Measurements from ENCODE around the gene WNT11. TPM values are rescaled to one million over a fixed set of nuclear protein-coding genes. Genes with fewer than 3 reads are reported as not detected.

The WNT11 gene
- total RNA-seq, 2 experiments from 2014 or later = 0.30 to 1.2 TPM

DNA sequence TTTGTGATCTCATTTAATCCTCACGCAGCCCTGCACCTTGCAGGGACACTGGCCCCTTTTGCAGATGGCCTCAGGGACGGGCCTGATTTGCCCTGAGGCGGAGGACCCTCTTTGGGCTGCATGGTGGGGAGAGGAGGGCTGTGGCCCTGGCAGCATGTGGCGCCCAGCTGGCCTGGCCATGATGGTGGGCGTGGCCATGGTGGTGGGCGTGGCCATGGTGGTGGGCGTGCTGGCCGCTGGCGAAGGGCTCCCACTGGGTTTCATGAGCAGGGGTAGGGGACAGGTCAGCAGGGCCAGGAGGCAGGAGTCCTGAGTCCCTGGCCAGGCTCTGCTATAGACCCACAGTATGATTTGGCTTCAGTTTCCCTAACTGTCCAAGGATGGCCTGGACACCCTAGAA is 13.1 kb downstream of the WNT11 start:
- CTCF ChIA-PET = interaction anchor here (0.7 kb wide), 1 partner anchor 15 kb away, joined by 3 read pairs; no protein-coding TSS in a partner anchor
- ATAC-seq (ENCODE audit: poor library complexity) (no peak), DNase-seq (no peak)
- intact Hi-C loops (cut with DNase I, micrococcal nuclease) = no loop called here
- Histone ChIP-seq H3K4me1 (ENCODE audit: insufficient read depth, low read length) (no peaks in the 10 kb centered on the region), H3K27ac (ENCODE audit: low read depth in 1 of 2, low read length in 2 of 2) (no peak overlapping the region), H3K27me3 (ENCODE audit: control insufficient read depth in 1 of 2, insufficient read depth in 2 of 2, low read length in 2 of 2) (no peaks in the 10 kb centered on the region), H3K4me3 (ENCODE audit: low read length) (no peak overlapping the region), H3K36me3 (ENCODE audit: insufficient read depth, low read length) (no peaks in the 10 kb centered on the region), H3K9me3 (ENCODE audit: control insufficient read depth in 1 of 2, insufficient read depth in 1 of 2, low read length in 2 of 2) (no peaks in the 10 kb centered on the region)
- Mint-ChIP-seq H3K36me3 (ENCODE audit: low read depth) (no peaks in the 10 kb centered on the region), H3K4me3 (no peak overlapping the region), H3K9me3 (no peaks in the 10 kb centered on the region), H3K4me1 (ENCODE audit: low read depth) (no peaks in the 10 kb centered on the region), H3K27ac (no peak overlapping the region), H3K27me3 (no peaks in the 10 kb centered on the region)
- TF ChIP-seq, protein P1, sequence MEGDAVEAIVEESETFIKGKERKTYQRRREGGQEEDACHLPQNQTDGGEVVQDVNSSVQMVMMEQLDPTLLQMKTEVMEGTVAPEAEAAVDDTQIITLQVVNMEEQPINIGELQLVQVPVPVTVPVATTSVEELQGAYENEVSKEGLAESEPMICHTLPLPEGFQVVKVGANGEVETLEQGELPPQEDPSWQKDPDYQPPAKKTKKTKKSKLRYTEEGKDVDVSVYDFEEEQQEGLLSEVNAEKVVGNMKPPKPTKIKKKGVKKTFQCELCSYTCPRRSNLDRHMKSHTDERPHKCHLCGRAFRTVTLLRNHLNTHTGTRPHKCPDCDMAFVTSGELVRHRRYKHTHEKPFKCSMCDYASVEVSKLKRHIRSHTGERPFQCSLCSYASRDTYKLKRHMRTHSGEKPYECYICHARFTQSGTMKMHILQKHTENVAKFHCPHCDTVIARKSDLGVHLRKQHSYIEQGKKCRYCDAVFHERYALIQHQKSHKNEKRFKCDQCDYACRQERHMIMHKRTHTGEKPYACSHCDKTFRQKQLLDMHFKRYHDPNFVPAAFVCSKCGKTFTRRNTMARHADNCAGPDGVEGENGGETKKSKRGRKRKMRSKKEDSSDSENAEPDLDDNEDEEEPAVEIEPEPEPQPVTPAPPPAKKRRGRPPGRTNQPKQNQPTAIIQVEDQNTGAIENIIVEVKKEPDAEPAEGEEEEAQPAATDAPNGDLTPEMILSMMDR (IDR thresholded peaks at IDR 0.05) = no peak
- POLR2A ChIA-PET = no interaction called here

DNA sequence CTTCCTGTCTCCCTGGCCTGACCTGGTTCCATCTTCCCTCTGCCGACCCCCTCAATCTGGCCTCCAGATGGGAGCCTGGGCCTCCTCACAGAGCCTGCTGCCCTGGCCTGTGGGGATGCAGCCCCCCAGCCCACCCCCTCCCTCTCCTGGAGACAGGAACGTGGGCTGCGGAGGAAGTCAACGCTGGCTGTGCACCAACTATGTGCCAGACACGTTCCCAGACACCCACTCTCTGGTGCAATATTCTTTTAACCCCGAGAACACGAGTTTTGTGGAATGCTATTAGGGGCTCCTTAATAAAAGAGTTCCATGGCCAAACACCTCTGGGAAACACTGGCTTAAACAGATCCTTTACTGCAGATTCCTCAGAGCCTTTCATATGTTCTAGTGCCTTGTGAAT is 15.9 kb downstream of the WNT11 start:
- CTCF ChIA-PET = no interaction called here
- Histone ChIP-seq H3K4me1 (ENCODE audit: insufficient read depth, low read length) (no peaks in the 10 kb centered on the region), H3K4me3 (ENCODE audit: low read length) (no peak overlapping the region), H3K9me3 (ENCODE audit: control insufficient read depth in 1 of 2, insufficient read depth in 1 of 2, low read length in 2 of 2) (no peaks in the 10 kb centered on the region), H3K27me3 (ENCODE audit: control insufficient read depth in 1 of 2, insufficient read depth in 2 of 2, low read length in 2 of 2) (no peaks in the 10 kb centered on the region), H3K36me3 (ENCODE audit: insufficient read depth, low read length) (no peaks in the 10 kb centered on the region), H3K27ac (ENCODE audit: low read depth in 1 of 2, low read length in 2 of 2) (no peak overlapping the region)
- Mint-ChIP-seq H3K27me3 (no peaks in the 10 kb centered on the region), H3K4me1 (ENCODE audit: low read depth) (no peaks in the 10 kb centered on the region), H3K36me3 (ENCODE audit: low read depth) (no peaks in the 10 kb centered on the region), H3K4me3 (no peak overlapping the region), H3K27ac (no peak overlapping the region), H3K9me3 (no peaks in the 10 kb centered on the region)
- intact Hi-C loops (cut with DNase I, micrococcal nuclease) = no loop called here
- DNase-seq (no peak), ATAC-seq (ENCODE audit: poor library complexity) (no peak)
- POLR2A ChIA-PET = no interaction called here
- TF ChIP-seq, protein P1 (IDR thresholded peaks at IDR 0.05) = no peak

GRCh38 chr11:76189682-76190081 is 16.6 kb downstream of the WNT11 start:
- CTCF ChIA-PET = no interaction called here
- no peaks in the 10 kb centered on the region for H3K9me3 ChIP-seq (ENCODE audit: control insufficient read depth in 1 of 2, insufficient read depth in 1 of 2, low read length in 2 of 2)
- no peak overlapping the region for H3K4me3 ChIP-seq (ENCODE audit: low read length)
- no peak overlapping the region for H3K27ac Mint-ChIP-seq
- no peak overlapping the region for H3K4me3 Mint-ChIP-seq
- no peak for ATAC-seq (ENCODE audit: poor library complexity)
- POLR2A ChIA-PET = no interaction called here
- H3K27me3 Mint-ChIP-seq = no peaks in the 10 kb centered on the region
- TF ChIP-seq, protein P1 (IDR thresholded peaks at IDR 0.05) = no peak
- no peaks in the 10 kb centered on the region for H3K4me1 Mint-ChIP-seq (ENCODE audit: low read depth)
- no peak overlapping the region for H3K27ac ChIP-seq (ENCODE audit: low read depth in 1 of 2, low read length in 2 of 2)
- intact Hi-C loops (cut with DNase I, micrococcal nuclease) = no loop called here
- H3K36me3 Mint-ChIP-seq (ENCODE audit: low read depth) = no peaks in the 10 kb centered on the region
- no peaks in the 10 kb centered on the region for H3K9me3 Mint-ChIP-seq
- H3K36me3 ChIP-seq (ENCODE audit: insufficient read depth, low read length) = no peaks in the 10 kb centered on the region
- DNase-seq = no peak
- H3K4me1 ChIP-seq (ENCODE audit: insufficient read depth, low read length) = no peaks in the 10 kb centered on the region
- no peaks in the 10 kb centered on the region for H3K27me3 ChIP-seq (ENCODE audit: control insufficient read depth in 1 of 2, insufficient read depth in 2 of 2, low read length in 2 of 2)

Measured in CD4-positive, alpha-beta T cell (primary cell).